Fibroblast of villous mesenchyme (primary cell): ENCODE results near the gene USP26. TPM values are rescaled to one million over a fixed set of nuclear protein-coding genes. Genes with fewer than 3 reads are reported as not detected.

Experiments
- DNase-seq: peaks from one replicate; pipeline ENCODE4 v3.0.0-alpha.2; 2010; ENCODE audit warnings: low read depth
- H3K4me3 ChIP-seq: 2 replicates; pipeline ENCODE4 v1.5.1; 2011; ENCODE audit warnings: low read depth, mild to moderate bottlenecking, low read length
- CTCF ChIP-seq: IDR thresholded peaks from 2 replicates; pipeline ENCODE4 v1.5.1; 2012; ENCODE audit warnings: low read depth, mild to moderate bottlenecking, low read length; ENCODE audit not compliant: insufficient read depth
- total RNA-seq: library from RNA; depleted of rRNA; stranded (reverse); fragments of >200 nt; gene quantifications from 2 replicates; pipeline ENCODE4 v1.2.3, GENCODE V29; 2012

USP26 gene
- total RNA-seq, 1 donor: not detected

- TF ChIP-seq CTCF: no peak
Observed at GRCh38 chrX:133033010-133033409, 63.9 kb downstream of the USP26 start.

GRCh38 chrX:133018229-133018628 is 78.7 kb downstream of the USP26 start:
- TF ChIP-seq CTCF: no peak
- H3K4me3 ChIP-seq: no peak overlapping the region
- no peak for DNase-seq

More at GRCh38 chrX:133033010-133033409, 63.9 kb downstream of the USP26 start:
- H3K4me3 ChIP-seq: no peak overlapping the region
- DNase-seq: no peak

GRCh38 chrX:133007458-133007857 is 89.5 kb downstream of the USP26 start:
- H3K4me3 ChIP-seq: no peak overlapping the region
- TF ChIP-seq CTCF: no peak

GRCh38 chrX:133005616-133006015 is 91.3 kb downstream of the USP26 start:
- no peak for TF ChIP-seq CTCF
- no peak overlapping the region for H3K4me3 ChIP-seq
- DNase-seq: no peak

More at GRCh38 chrX:133007458-133007857, 89.5 kb downstream of the USP26 start:
- no peak for DNase-seq

- peak; percentile 63 for TF ChIP-seq CTCF
- H3K4me3 ChIP-seq: no peak overlapping the region
- DNase-seq: no peak
Observed at GRCh38 chrX:133005042-133005441, 91.9 kb downstream of the USP26 start.

- DNase-seq: no peak
- no peak for TF ChIP-seq CTCF
- no peak overlapping the region for H3K4me3 ChIP-seq
Observed at GRCh38 chrX:132999209-132999608, 97.7 kb downstream of the USP26 start.

- no peak for TF ChIP-seq CTCF
- no peak for DNase-seq
- H3K4me3 ChIP-seq: no peak overlapping the region
Observed at GRCh38 chrX:132990835-132991234, 106.1 kb downstream of the USP26 start.
